GM19468 (cell line): ENCODE measurements around the gene GM2A.

Source experiments
- ATAC-seq: cut with Tn5 transposase; IDR thresholded peaks from one replicate; pipeline ENCODE4 v1.9.1; 2021; ENCODE audit warnings: mild to moderate bottlenecking, moderate library complexity, moderate number of reproducible peaks; ENCODE audit not compliant: unreplicated experiment; ENCODE audit errors: extremely low read depth

Gene GM2A

GRCh38 chr5:151318850-151319732, 66.1 kb downstream of the GM2A start:
- peak; percentile 60 for ATAC-seq
